Naive thymus-derived CD8-positive, alpha-beta T cell (primary cell): ENCODE measurements around the gene DLK1. TPM values are rescaled to one million over a fixed set of nuclear protein-coding genes. Genes with fewer than 3 reads are reported as not detected.

Experiments
- ATAC-seq, 2 donors: fragments of 150-1000 bp; cut with Tn5 transposase in 1 of 2; sonication (Bioruptor Pico), chemical (Tn5 transposase) in 1 of 2; 1 replicate in 1 of 2; 2 replicates in 1 of 2; pipeline ENCODE4 v1.10.0; 2021; ENCODE audit warnings: mild to moderate bottlenecking in 2 of 2, moderate library complexity in 2 of 2
- POLR2A ChIA-PET: fragments of 350-600 bp; sonication (Branson Sonifier 250); formaldehyde crosslinking; loops from one replicate; lab custom pipeline; 2021; ENCODE audit warnings: antibody characterized with exemption; lab: Charles Lee
- DNase-seq, 10 donors: peaks; one replicate each; pipeline versions ENCODE4 v3.0.0 to v3.0.0-alpha.2; 2020 to 2022
- H3K27ac Mint-ChIP-seq, 10 donors: one replicate each; pipeline ENCODE4 v1.8.0; 2020 to 2022; ENCODE audit warnings: mild to moderate bottlenecking in 10 of 10, mixed read lengths in 10 of 10, moderate library complexity in 4 of 10, inconsistent platforms in 1 of 10
- H3K27me3 Mint-ChIP-seq, 5 donors: one replicate each; pipeline ENCODE4 v1.8.0; 2021 to 2022; ENCODE audit warnings: mixed read lengths in 5 of 5
- H3K36me3 Mint-ChIP-seq, 3 donors: one replicate each; pipeline ENCODE4 v1.8.0; 2020 to 2022; ENCODE audit warnings: mixed read lengths in 3 of 3, mild to moderate bottlenecking in 2 of 3, inconsistent platforms in 1 of 3
- H3K4me1 Mint-ChIP-seq, 4 donors: one replicate each; pipeline ENCODE4 v1.8.0; 2021 to 2022; ENCODE audit warnings: mixed read lengths in 4 of 4
- H3K4me3 Mint-ChIP-seq, 10 donors: one replicate each; pipeline ENCODE4 v1.8.0; 2020 to 2022; ENCODE audit warnings: mild to moderate bottlenecking in 10 of 10, mixed read lengths in 10 of 10, moderate library complexity in 6 of 10, inconsistent platforms in 1 of 10
- H3K9me3 Mint-ChIP-seq, 9 donors: one replicate each; pipeline ENCODE4 v1.8.0; 2020 to 2022; ENCODE audit warnings: mixed read lengths in 9 of 9, mild to moderate bottlenecking in 3 of 9, inconsistent platforms in 1 of 9, moderate library complexity in 1 of 9
- polyA plus RNA-seq, 3 donors: library from polyadenylated mRNA; unstranded; fragments of 300-500 nt; fragmentation: Illumina TruSeq; gene quantifications; one replicate each; pipeline ENCODE4 v1.2.3, GENCODE V29; 2021
- total RNA-seq, 8 experiments: library from RNA in 2 of 8; stranded (reverse) in 2 of 8; gene quantifications; one replicate each; pipeline ENCODE4 v1.2.3 and lab custom pipeline; 2021 to 2026

Gene DLK1
- total RNA-seq = not detected
- polyA plus RNA-seq = not detected
- 0 reads per million in 6 experiments for total RNA-seq (lab: John Stamatoyannopoulos, UW)

- H3K4me1 Mint-ChIP-seq = peaks cover 0 to 4% (median 0%) of the 10 kb centered on the region in 4 donors
- H3K36me3 Mint-ChIP-seq = no peaks in the 10 kb centered on the region
- no peak for DNase-seq
- H3K27me3 Mint-ChIP-seq = peaks cover 16 to 55% (median 38%) of the 10 kb centered on the region in 5 donors
- H3K27ac Mint-ChIP-seq = no peak within 1 kb of the TSS
- POLR2A ChIA-PET = no interaction called here
- H3K4me3 Mint-ChIP-seq = no peak within 1 kb of the TSS
- peaks cover 0 to 2% (median 0%) of the 10 kb centered on the region in 9 donors for H3K9me3 Mint-ChIP-seq
- no peak for ATAC-seq
Observed at GRCh38 chr14:100726550-100727085, at the start of gene DLK1. Gene DLK1, plus strand, starts transcription at chr14:100726892. Its CDS starts 177 bp downstream, at chr14:100727069.

DNA sequence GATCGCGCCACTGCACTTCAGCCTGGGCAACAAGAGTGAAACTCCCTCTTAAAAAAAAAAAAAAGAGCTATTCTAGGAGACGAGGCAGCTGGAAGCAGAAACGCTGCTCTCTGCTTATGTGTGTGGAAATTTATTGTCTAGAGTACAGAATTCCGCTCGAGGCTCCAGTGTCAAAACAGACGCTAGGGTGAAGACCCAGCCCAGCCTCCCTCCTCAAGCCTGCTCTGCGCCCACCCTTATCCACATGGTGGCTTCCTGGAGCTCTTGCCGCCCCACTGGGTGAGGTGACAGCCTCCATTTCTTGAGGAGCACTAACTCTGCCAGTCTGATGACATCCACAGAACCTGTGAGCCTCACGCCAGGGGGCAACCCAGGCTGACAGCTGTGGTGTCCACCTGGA lies 49.5 kb upstream of the DLK1 start:
- Mint-ChIP-seq H3K4me1 (peaks cover 4 to 15% (median 11%) of the 10 kb centered on the region in 4 donors), H3K27ac (no peak overlapping the region)

DNA sequence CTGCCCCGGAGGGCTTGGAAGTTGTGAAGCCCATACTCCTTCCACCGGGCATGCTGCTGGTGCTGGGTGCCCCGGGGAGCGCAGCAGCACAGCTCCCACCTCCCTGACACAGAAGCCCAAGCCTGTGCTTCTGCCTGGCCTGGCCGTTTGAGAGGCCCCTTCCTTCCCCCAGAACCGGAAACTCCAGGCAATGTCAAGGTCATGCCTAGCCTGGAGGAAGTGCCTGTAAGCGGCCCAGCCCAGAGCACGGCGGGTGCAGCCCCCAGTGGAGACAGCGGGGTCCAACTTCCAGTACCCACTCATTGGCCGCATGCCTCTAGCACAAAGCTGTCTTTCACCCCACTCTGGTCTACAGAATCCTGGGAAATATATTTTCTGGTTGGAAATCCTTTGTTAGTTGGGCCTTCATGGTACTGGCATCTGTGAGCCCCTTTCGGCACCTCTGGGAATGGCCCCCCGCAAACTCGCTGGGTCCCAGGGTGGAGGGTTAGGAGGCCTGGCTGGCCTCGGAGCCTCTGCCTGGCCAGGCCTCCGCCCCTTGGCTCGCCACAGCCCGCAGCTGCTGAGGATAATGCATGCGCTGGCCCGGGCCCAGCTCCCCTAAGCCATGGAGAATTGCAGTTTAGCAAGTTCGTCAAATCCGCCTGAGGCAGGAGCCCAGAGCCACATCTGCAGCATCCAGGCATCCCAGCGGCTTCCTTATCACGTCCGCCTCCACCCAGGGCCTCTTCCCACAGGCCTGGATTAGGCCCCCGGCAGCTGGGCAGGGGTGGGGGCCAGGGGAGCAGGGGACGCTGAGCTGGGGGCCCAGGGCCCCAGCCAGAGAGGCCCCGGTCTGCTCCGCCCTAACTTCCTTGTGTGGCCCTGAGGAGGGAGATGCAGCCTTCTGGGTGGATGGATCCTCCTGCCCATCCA lies 48.9 kb upstream of the DLK1 start:
- Mint-ChIP-seq H3K4me1 (peaks cover 4 to 15% (median 10%) of the 10 kb centered on the region in 4 donors), H3K36me3 (no peaks in the 10 kb centered on the region), H3K4me3 (no peak overlapping the region), H3K9me3 (no peaks in the 10 kb centered on the region), H3K27ac (no peak overlapping the region), H3K27me3 (peaks cover 10 to 29% (median 27%) of the 10 kb centered on the region in 5 donors)
- DNase-seq (no peak), ATAC-seq (no peak)
- POLR2A ChIA-PET = interaction anchor here (0.6 kb wide), 1 partner anchor 1141 kb away, joined by 3 read pairs; no protein-coding TSS in a partner anchor

More for the DNA sequence above, 49.5 kb upstream of the DLK1 start:
- no peak for ATAC-seq
- Mint-ChIP-seq H3K36me3 (no peaks in the 10 kb centered on the region), H3K9me3 (no peaks in the 10 kb centered on the region), H3K4me3 (no peak overlapping the region), H3K27me3 (peaks cover 11 to 36% (median 31%) of the 10 kb centered on the region in 5 donors)
- DNase-seq = no peak
- POLR2A ChIA-PET = interaction anchor here (0.6 kb wide), 1 partner anchor 1142 kb away, joined by 3 read pairs; no protein-coding TSS in a partner anchor

GRCh38 chr14:100678469-100678828 lies 48.2 kb upstream of the DLK1 start:
- Mint-ChIP-seq H3K27ac (no peak overlapping the region), H3K27me3 (peaks cover 10 to 23% (median 21%) of the 10 kb centered on the region in 5 donors), H3K4me1 (peaks cover 2 to 13% (median 3%) of the 10 kb centered on the region in 4 donors), H3K9me3 (no peaks in the 10 kb centered on the region), H3K36me3 (no peaks in the 10 kb centered on the region), H3K4me3 (no peak overlapping the region)
- POLR2A ChIA-PET = no interaction called here
- ATAC-seq = no peak
- DNase-seq = no peak

DNA sequence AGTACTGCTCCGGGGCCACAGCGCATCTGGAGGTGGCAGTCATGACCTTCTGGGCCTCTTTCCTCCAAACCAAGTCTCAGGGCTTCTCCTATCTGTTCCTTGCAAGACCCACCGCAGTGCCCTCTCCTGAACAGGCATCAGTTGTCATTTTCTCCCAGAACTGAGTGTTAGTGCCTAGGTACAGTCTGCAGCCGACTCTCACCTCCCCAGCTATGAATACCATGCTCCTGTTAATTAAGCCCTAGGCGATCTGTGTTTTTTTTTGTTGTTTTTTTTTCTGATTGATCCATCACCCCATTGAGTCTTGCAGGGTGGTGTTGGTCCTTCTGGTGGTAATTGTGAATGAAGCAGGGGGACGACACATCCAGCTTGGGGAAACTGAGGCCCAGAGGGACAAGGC lies 47.5 kb upstream of the DLK1 start:
- Mint-ChIP-seq H3K27me3 (peaks cover 5 to 17% (median 16%) of the 10 kb centered on the region in 5 donors), H3K4me3 (peak overlapping the region in 1 of 10 donors; percentile 12), H3K4me1 (peaks cover 0 to 10% (median 0%) of the 10 kb centered on the region in 4 donors), H3K36me3 (no peaks in the 10 kb centered on the region), H3K27ac (no peak overlapping the region), H3K9me3 (no peaks in the 10 kb centered on the region)
- ATAC-seq = no peak
- no peak for DNase-seq
- POLR2A ChIA-PET = no interaction called here

DNA sequence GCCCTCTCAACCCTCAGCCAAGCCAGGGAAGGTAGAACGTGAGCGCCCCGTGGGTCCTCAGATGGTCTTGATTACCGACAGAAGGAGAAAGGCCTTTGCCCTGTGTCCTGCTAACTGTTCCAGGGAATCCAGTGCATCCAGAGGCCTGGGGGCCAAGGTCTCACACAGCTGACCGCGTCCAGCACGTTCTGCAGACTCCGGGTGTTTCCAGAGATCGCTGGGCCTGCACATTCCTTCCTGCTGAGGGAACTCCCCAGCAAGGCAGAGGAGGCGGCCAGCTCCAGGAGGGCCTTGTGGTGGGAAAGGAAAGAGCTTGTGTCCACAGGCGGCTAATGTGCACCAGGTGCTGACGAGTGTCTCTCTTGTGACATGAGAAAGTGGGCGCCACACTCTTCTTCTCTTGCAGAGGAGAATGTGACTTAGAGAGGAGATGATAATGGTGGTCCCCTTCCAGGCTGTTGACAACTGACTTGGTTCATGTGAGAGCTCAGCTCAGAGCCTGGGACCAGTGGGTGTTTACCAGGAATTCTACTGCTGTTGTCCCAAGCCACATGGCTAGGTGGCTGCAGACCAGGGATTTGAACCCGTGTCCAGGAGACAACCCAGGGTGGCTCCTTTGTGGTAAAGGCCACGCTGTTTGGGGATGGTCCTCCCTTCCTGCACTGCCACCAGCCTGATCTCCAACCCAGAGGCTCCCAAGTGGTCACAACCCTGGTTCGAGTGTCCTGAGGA lies 46.8 kb upstream of the DLK1 start:
- Mint-ChIP-seq H3K27ac (no peak overlapping the region), H3K27me3 (peaks cover 1 to 10% (median 9%) of the 10 kb centered on the region in 5 donors), H3K4me3 (no peak overlapping the region), H3K4me1 (peaks cover 0 to 10% (median 0%) of the 10 kb centered on the region in 4 donors), H3K9me3 (no peaks in the 10 kb centered on the region), H3K36me3 (no peaks in the 10 kb centered on the region)
- ATAC-seq (no peak), DNase-seq (no peak)
- POLR2A ChIA-PET = no interaction called here

DNA sequence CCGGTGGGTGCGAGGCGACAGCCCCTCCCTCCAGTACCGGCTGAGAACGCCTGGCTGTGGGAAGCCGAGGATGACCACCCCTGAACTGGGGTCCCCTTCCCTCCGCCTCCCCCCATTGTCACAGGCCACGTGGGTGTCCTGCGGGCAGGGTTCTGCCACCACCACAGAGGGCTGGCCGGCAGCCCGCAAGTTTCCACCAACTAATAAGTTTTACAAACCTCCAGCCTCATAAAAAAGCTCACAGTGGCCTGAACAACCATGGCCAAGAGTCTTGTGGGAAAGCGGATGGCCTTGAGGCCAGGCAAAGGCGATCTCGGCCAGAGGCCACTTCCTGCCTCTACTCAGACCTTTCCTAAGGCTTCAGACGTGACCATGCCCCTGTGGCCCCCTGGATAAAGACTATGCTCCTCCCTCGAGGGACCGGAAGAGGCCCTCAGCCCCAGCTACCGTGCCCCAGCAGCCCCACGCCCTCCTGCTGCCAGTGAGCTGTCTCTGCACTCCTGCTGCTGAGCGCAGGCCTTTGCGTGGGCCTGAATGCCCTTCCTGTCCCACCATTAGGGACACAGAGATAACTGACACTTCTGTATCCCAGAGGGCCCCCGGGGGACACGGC lies 46.1 kb upstream of the DLK1 start:
- H3K36me3 Mint-ChIP-seq = no peaks in the 10 kb centered on the region
- H3K27ac Mint-ChIP-seq = no peak overlapping the region
- no peaks in the 10 kb centered on the region for H3K9me3 Mint-ChIP-seq
- H3K4me1 Mint-ChIP-seq = peaks cover 0 to 10% (median 0%) of the 10 kb centered on the region in 4 donors
- no peak for ATAC-seq
- no peak for DNase-seq
- no peak overlapping the region for H3K4me3 Mint-ChIP-seq
- POLR2A ChIA-PET = no interaction called here
- peaks cover 1 to 10% (median 9%) of the 10 kb centered on the region in 5 donors for H3K27me3 Mint-ChIP-seq

- H3K27me3 Mint-ChIP-seq = peaks cover 1 to 10% (median 9%) of the 10 kb centered on the region in 5 donors
- H3K36me3 Mint-ChIP-seq = no peaks in the 10 kb centered on the region
- no peak for DNase-seq
Observed at GRCh38 chr14:100681111-100681510, 45.6 kb upstream of the DLK1 start.

GRCh38 chr14:100682749-100683148 lies 43.9 kb upstream of the DLK1 start:
- Mint-ChIP-seq H3K4me1 (peaks cover 0 to 10% (median under 1%) of the 10 kb centered on the region in 4 donors), H3K27me3 (peaks cover 1 to 9% (median 4%) of the 10 kb centered on the region in 5 donors), H3K9me3 (no peaks in the 10 kb centered on the region), H3K4me3 (no peak overlapping the region), H3K27ac (no peak overlapping the region), H3K36me3 (no peaks in the 10 kb centered on the region)
- ATAC-seq (no peak), DNase-seq (no peak)
- POLR2A ChIA-PET = no interaction called here

More at GRCh38 chr14:100681111-100681510, 45.6 kb upstream of the DLK1 start:
- Mint-ChIP-seq H3K9me3 (no peaks in the 10 kb centered on the region), H3K4me1 (peaks cover 0 to 10% (median 0%) of the 10 kb centered on the region in 4 donors), H3K4me3 (no peak overlapping the region), H3K27ac (no peak overlapping the region)
- POLR2A ChIA-PET = no interaction called here
- no peak for ATAC-seq

GRCh38 chr14:100683578-100683977 lies 43.1 kb upstream of the DLK1 start:
- Mint-ChIP-seq H3K9me3 (no peaks in the 10 kb centered on the region), H3K27me3 (peaks cover 1 to 9% (median 4%) of the 10 kb centered on the region in 5 donors), H3K36me3 (no peaks in the 10 kb centered on the region), H3K27ac (no peak overlapping the region), H3K4me3 (peak overlapping the region in 1 of 10 donors; percentile 13), H3K4me1 (peaks cover 0 to 10% (median 1%) of the 10 kb centered on the region in 4 donors)
- no peak for DNase-seq
- POLR2A ChIA-PET = no interaction called here
- ATAC-seq = no peak

DNA sequence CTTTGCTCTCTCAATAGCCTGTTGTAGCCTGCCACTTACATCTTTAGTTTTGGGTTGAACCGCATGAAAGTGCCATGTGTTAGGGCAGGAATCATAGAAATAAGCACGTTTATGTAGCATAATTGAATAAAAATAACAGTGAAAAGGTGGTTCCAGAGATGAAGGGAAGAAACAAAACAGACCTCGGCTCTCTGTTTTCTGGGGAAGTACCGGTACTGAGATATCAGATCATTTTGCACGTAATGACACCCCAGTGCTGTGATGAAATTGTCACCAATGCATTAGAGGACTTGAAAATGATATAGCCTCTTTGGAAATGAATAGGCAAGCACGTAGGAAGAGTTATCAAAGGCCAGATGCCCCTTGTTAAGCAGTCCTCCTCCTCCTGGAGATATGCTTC lies 42.5 kb upstream of the DLK1 start:
- Mint-ChIP-seq H3K27ac (no peak overlapping the region), H3K36me3 (no peaks in the 10 kb centered on the region), H3K4me3 (no peak overlapping the region), H3K4me1 (peaks cover 0 to 9% (median 1%) of the 10 kb centered on the region in 4 donors), H3K27me3 (peaks cover 1 to 9% (median 2%) of the 10 kb centered on the region in 5 donors), H3K9me3 (no peaks in the 10 kb centered on the region)
- DNase-seq = no peak
- POLR2A ChIA-PET = no interaction called here
- no peak for ATAC-seq

DNA sequence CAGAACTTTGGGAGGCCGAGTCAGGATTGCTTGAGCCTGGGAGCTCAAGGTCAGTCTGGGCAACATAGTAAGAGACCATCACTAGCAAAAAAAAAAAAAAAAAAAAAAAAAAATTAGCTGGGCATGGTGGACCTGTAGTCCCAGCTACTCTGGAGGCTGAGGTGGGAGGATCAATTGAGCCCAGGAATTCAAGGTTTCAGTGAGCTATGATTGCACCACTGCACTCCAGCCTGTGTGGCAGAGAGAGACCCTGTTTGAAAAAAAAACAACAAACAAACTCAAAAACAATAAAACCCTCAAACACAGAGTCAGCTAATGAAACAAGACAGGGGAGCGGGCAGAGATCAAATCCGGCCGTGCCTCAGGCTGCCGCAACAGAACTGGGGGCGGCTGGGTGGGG lies 41.7 kb upstream of the DLK1 start:
- DNase-seq (no peak), ATAC-seq (no peak)
- Mint-ChIP-seq H3K27ac (peak overlapping the region in 1 of 10 donors; percentile 46), H3K27me3 (peaks cover 0 to 9% (median 1%) of the 10 kb centered on the region in 5 donors), H3K36me3 (no peaks in the 10 kb centered on the region), H3K4me1 (peaks cover 0 to 8% (median 1%) of the 10 kb centered on the region in 4 donors), H3K9me3 (no peaks in the 10 kb centered on the region), H3K4me3 (no peak overlapping the region)
- POLR2A ChIA-PET = no interaction called here
